Spleen (tissue), 7 donors: Measurements from ENCODE around the gene TGFBI.

Experiments
- CTCF ChIP-seq, 11 experiments: fragments of 200-600 bp in 7 of 11; fragments of 450-650 bp in 4 of 11; sonication (generic) in 4 of 11; IDR thresholded peaks in 8 of 11; conservative IDR thresholded peaks in 3 of 11; 1 replicate in 7 of 11; 2 replicates in 4 of 11; pipeline versions ENCODE4 v1.4.0 to v1.8.0; 2016 to 2021; ENCODE audit warnings: antibody characterized with exemption in 11 of 11, inconsistent platforms in 4 of 11, mild to moderate bottlenecking in 1 of 11
- POLR2A ChIP-seq, 3 donors: fragments of 450-650 bp; IDR thresholded peaks; one replicate each; pipeline ENCODE4 v1.5.1; 2017; ENCODE audit warnings: antibody characterized with exemption in 3 of 3, mild to moderate bottlenecking in 1 of 3
- donor health status: DM: no; HTN: no; CAD: no; lungs with moderate emphysema.
- donor health status: DM: no; HTN: no; CAD: no.
- donor health status: DM: no; HTN: no; CAD: no.

- TF ChIP-seq CTCF (IDR thresholded peaks at IDR 0.05 in 8 of 11, conservative IDR thresholded peaks at IDR 0.05 in 3 of 11) = no peak
- no peak for TF ChIP-seq POLR2A (IDR thresholded peaks at IDR 0.05)
Measured at GRCh38 chr5:136108766-136109165, 80.0 kb downstream of the TGFBI start.
